ENCODE measurements around the gene JPH4. TPM values are rescaled to one million over a fixed set of nuclear protein-coding genes. Genes with fewer than 3 reads are reported as not detected.

The JPH4 gene
- total RNA-seq, 1 experiment from 2014 or later, result 6.8 TPM

DNA sequence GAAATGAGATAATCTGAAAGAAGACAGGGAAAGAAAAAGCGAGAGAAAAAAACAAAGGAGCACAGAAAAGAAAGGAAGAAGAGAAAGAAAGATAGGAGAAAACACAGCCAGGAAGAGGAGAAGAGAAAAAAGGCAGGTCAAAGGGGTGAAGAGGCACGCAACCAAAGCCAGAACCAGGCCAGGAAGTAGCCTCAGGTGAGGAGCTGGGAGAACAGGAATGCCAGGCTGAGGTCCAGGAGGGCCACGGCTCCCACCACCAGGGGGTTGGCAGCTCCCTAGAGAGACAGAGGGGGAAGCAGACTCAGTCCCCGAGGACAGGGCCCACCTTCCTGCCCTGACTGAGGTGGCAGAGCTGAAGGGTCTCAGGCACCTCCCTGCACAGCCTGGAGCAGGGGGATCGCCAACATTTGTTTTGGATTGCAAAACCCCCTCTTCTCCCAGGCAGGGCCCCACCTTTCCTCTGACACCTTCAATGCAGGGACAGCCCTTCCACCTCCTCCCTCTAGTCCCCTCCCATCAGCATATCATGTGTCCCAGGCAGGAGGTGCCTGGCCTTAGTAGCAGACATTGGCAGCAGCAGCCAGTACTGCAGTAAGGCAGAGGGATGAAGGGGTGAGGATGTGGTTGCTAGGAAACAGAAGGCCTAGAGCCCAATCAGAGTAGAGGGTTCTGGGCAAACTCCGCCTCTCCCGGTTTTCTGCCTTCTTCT, 9.0 kb downstream of the JPH4 start:
- Histone ChIP-seq H2BK120ac (ENCODE audit: low read depth, low read length, poor library complexity, severe bottlenecking) (no peak overlapping the region), H3K79me2 (ENCODE audit: insufficient read depth, low read length) (no peaks in the 10 kb centered on the region), H4K20me1 (ENCODE audit: control insufficient read depth, insufficient read depth, insufficient read length) (peaks cover 8% of the 10 kb centered on the region), H3K14ac (ENCODE audit: insufficient read depth, low read length) (no peak overlapping the region), H2AFZ (ENCODE audit: low read length) (no peak overlapping the region), H3K18ac (ENCODE audit: insufficient read length, low read depth, low read length) (no peak overlapping the region), H3K27me3 (ENCODE audit: insufficient read depth, low read length) (no peaks in the 10 kb centered on the region), H3K4me2 (ENCODE audit: insufficient read depth, insufficient read length, low read length) (no peak overlapping the region), H3K9me3 (ENCODE audit: control insufficient read depth, low read depth, low read length) (no peaks in the 10 kb centered on the region), H4K8ac (replicated peaks; ENCODE audit: insufficient read length, low read depth, low read length) (no peak overlapping the region), H2BK20ac (ENCODE audit: low read depth, low read length, poor library complexity, severe bottlenecking) (no peak overlapping the region), H3K56ac (ENCODE audit: insufficient read length, low read depth, low read length) (no peak overlapping the region), H3K23ac (ENCODE audit: insufficient read length, low read depth, low read length) (no peak overlapping the region), H4K91ac (ENCODE audit: insufficient read length, low read depth, low read length) (no peak overlapping the region), H3K9ac (ENCODE audit: extremely low read depth, insufficient read length, low read length) (no peak overlapping the region), H3K4ac (ENCODE audit: low read depth, low read length) (no peak overlapping the region), H2BK12ac (ENCODE audit: insufficient read length, low read depth, low read length) (no peak overlapping the region), H2BK15ac (ENCODE audit: low read depth, low read length) (no peak overlapping the region), H3K27ac (ENCODE audit: insufficient read length, low read depth, low read length) (no peak overlapping the region), H2AK5ac (ENCODE audit: insufficient read length, low read length) (no peak overlapping the region), H2BK5ac (ENCODE audit: insufficient read length, low read length) (no peak overlapping the region), H3K23me2 (ENCODE audit: insufficient read length, low read depth, low read length, poor library complexity, severe bottlenecking) (peaks cover 3% of the 10 kb centered on the region), H3K4me1 (ENCODE audit: insufficient read depth, low read length) (peaks cover 9% of the 10 kb centered on the region), H4K5ac (ENCODE audit: insufficient read length, low read depth, low read length) (no peak overlapping the region), H3T11ph (ENCODE audit: low read length) (no peak overlapping the region), H3K79me1 (ENCODE audit: insufficient read depth, low read depth, low read length, poor library complexity, severe bottlenecking) (no peaks in the 10 kb centered on the region)
- Mint-ChIP-seq H3K4me3 (peak overlapping the region in 1 of 2 experiments; percentile 52; a peak in 2 of 5 replicates), H3K27ac (peak overlapping the region in 1 of 3 experiments; percentile 92; a peak in 3 of 7 replicates), H3K36me3 (ENCODE audit: insufficient read depth in 1 of 3, low read depth in 3 of 3) (peaks cover 15 to 43% (median 24%) of the 10 kb centered on the region in 3 experiments), H3K9me3 (no peaks in the 10 kb centered on the region), H3K27me3 (ENCODE audit: low read depth) (peaks cover 18% of the 10 kb centered on the region), H3K4me1 (peaks cover 42% of the 10 kb centered on the region in 2 experiments)
- WGBS (ENCODE audit: extremely low coverage, insufficient read length, low lambda C conversion rate), result no CpG with 5 or more reads among the region's 7 CpGs
- peak; percentile 81 for DNase-seq
- TF ChIP-seq, protein P1, sequence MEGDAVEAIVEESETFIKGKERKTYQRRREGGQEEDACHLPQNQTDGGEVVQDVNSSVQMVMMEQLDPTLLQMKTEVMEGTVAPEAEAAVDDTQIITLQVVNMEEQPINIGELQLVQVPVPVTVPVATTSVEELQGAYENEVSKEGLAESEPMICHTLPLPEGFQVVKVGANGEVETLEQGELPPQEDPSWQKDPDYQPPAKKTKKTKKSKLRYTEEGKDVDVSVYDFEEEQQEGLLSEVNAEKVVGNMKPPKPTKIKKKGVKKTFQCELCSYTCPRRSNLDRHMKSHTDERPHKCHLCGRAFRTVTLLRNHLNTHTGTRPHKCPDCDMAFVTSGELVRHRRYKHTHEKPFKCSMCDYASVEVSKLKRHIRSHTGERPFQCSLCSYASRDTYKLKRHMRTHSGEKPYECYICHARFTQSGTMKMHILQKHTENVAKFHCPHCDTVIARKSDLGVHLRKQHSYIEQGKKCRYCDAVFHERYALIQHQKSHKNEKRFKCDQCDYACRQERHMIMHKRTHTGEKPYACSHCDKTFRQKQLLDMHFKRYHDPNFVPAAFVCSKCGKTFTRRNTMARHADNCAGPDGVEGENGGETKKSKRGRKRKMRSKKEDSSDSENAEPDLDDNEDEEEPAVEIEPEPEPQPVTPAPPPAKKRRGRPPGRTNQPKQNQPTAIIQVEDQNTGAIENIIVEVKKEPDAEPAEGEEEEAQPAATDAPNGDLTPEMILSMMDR (conservative IDR thresholded peaks at IDR 0.05), result no peak

Data from H9 (cell line).